HCT116 (cell line): Measurements from ENCODE around the gene ARPC1B. TPM values are rescaled to one million over a fixed set of nuclear protein-coding genes. Genes with fewer than 3 reads are reported as not detected.

Experiments used
- MAX ChIP-seq: IDR thresholded peaks from 2 replicates; pipeline ENCODE4 v1.6.1; 2012
- TCF7L2 ChIP-seq: IDR thresholded peaks from 2 replicates; pipeline ENCODE4 v1.7.0; 2011; ENCODE audit warnings: borderline replicate concordance, inconsistent platforms; ENCODE audit not compliant: insufficient read depth, insufficient read length; ENCODE audit errors: extremely low read depth
- total RNA-seq: library from RNA; stranded (reverse); gene quantifications from one replicate; pipeline ENCODE4 v1.2.1, GENCODE V29; 2021; ENCODE audit not compliant: unreplicated experiment

ARPC1B gene
- total RNA-seq, 1 experiment from 2014 or later = 192 TPM

GRCh38 chr7:99440195-99440594, 65.7 kb downstream of the ARPC1B start (continued):
- TF ChIP-seq MAX = no peak
- no peak for TF ChIP-seq TCF7L2
- TF ChIP-seq, all 23 proteins: peak for 0

Other genes with a start within 250 kb of the ARPC1B start
- gene SMURF1, start 230.6 kb upstream of the ARPC1B start, total RNA-seq = 24.6 TPM
- not detected for gene KPNA7, start 166.6 kb upstream of the ARPC1B start, total RNA-seq
- 0.57 TPM for gene MYH16, start 101.9 kb upstream of the ARPC1B start, total RNA-seq
- 250 TPM for gene ARPC1A, start 48.8 kb upstream of the ARPC1B start, total RNA-seq
- gene PDAP1, start 33.9 kb downstream of the ARPC1B start, total RNA-seq = 200 TPM
- 154 TPM for gene BUD31, start 34.2 kb downstream of the ARPC1B start, total RNA-seq
- 9.2 TPM for gene PTCD1, start 64.1 kb downstream of the ARPC1B start, total RNA-seq
- gene CPSF4, start 64.2 kb downstream of the ARPC1B start, total RNA-seq = 67.0 TPM
- 351 TPM for gene ATP5MF, start 91.4 kb downstream of the ARPC1B start, total RNA-seq
- 8.2 TPM for gene ZNF789, start 98.2 kb downstream of the ARPC1B start, total RNA-seq
- gene ZNF394, start 125.6 kb downstream of the ARPC1B start, total RNA-seq = 22.1 TPM
- gene ZKSCAN5, start 129.9 kb downstream of the ARPC1B start, total RNA-seq = 10.2 TPM
- 4.7 TPM for gene FAM200A, start 177.4 kb downstream of the ARPC1B start, total RNA-seq
- 45.0 TPM for gene ZNF655, start 183.9 kb downstream of the ARPC1B start, total RNA-seq
- gene TMEM225B, start 223.5 kb downstream of the ARPC1B start, total RNA-seq = 3.1 TPM
- gene ZSCAN25, start 242.2 kb downstream of the ARPC1B start, total RNA-seq = 14.0 TPM